RWPE2 (cell line): ENCODE measurements around the gene SRBD1.
A peak's percentile ranks its signal among the peaks of the same experiment; 100 is the strongest.

ENCODE experiments used
- ATAC-seq: fragments of 200-7000 bp; cut with Tn5 transposase; 3 replicates; pipeline ENCODE4 v1.9.1; 2021; ENCODE audit warnings: low read depth
- DNase-seq: peaks from one replicate; pipeline ENCODE4 v3.0.0-alpha.2; 2020; ENCODE audit warnings: low spot score
- H3K27ac ChIP-seq: fragments of 450-650 bp; 2 replicates; pipeline ENCODE4 v1.5.1; 2017; ENCODE audit warnings: mild to moderate bottlenecking; ENCODE audit not compliant: poor library complexity, severe bottlenecking
- H3K27me3 ChIP-seq: fragments of 250-450 bp; sonication (Bioruptor Pico); 2 replicates; pipeline ENCODE4 v1.5.1; 2021; ENCODE audit warnings: mild to moderate bottlenecking, moderate library complexity; ENCODE audit not compliant: insufficient read depth, poor library complexity, severe bottlenecking
- H3K36me3 ChIP-seq: fragments of 250-450 bp; sonication (Bioruptor Pico); 2 replicates; pipeline ENCODE4 v1.5.1; 2020; ENCODE audit warnings: low read depth, mild to moderate bottlenecking, moderate library complexity
- H3K4me1 ChIP-seq: fragments of 250-450 bp; sonication (Bioruptor Pico); 2 replicates; pipeline ENCODE4 v1.5.1; 2021; ENCODE audit warnings: mild to moderate bottlenecking, moderate library complexity; ENCODE audit not compliant: insufficient read depth, poor library complexity, severe bottlenecking
- H3K4me3 ChIP-seq: fragments of 250-450 bp; sonication (Bioruptor Pico); 2 replicates; pipeline ENCODE4 v1.5.1; 2021; ENCODE audit warnings: mild to moderate bottlenecking, moderate library complexity; ENCODE audit not compliant: severe bottlenecking
- H3K9me3 ChIP-seq: fragments of 250-450 bp; sonication (Bioruptor Pico); 2 replicates; pipeline ENCODE4 v1.5.1; 2021; ENCODE audit warnings: mild to moderate bottlenecking, moderate library complexity; ENCODE audit not compliant: severe bottlenecking
- CTCF ChIP-seq: fragments of 450-650 bp; IDR thresholded peaks from one replicate; pipeline ENCODE4 v1.5.1; 2017; ENCODE audit warnings: mild to moderate bottlenecking, moderate library complexity; ENCODE audit not compliant: poor library complexity, severe bottlenecking

The SRBD1 gene

GRCh38 chr2:45588158-45588829 lies 22.8 kb downstream of the SRBD1 start:
- no peak overlapping the region for H3K4me3 ChIP-seq
- no peak for ATAC-seq
- H3K27ac ChIP-seq: no peak overlapping the region
- no peaks in the 10 kb centered on the region for H3K4me1 ChIP-seq
- no peak for DNase-seq
- no peak for TF ChIP-seq CTCF
- peaks cover 23% of the 10 kb centered on the region for H3K36me3 ChIP-seq
- H3K27me3 ChIP-seq: no peaks in the 10 kb centered on the region
- no peaks in the 10 kb centered on the region for H3K9me3 ChIP-seq

- ATAC-seq: no peak
- H3K4me1 ChIP-seq: no peaks in the 10 kb centered on the region
- H3K4me3 ChIP-seq: no peak overlapping the region
- no peaks in the 10 kb centered on the region for H3K9me3 ChIP-seq
- peaks cover 22% of the 10 kb centered on the region for H3K36me3 ChIP-seq
- no peak for TF ChIP-seq CTCF
- H3K27ac ChIP-seq: no peak overlapping the region
- no peak for DNase-seq
- no peaks in the 10 kb centered on the region for H3K27me3 ChIP-seq
Observed at GRCh38 chr2:45586600-45586999, 24.5 kb downstream of the SRBD1 start.

- DNase-seq (no peak), ATAC-seq (peak; percentile 58; the same call in 1 of the 3 replicates)
- Histone ChIP-seq H3K4me1 (no peaks in the 10 kb centered on the region), H3K27me3 (no peaks in the 10 kb centered on the region), H3K36me3 (peaks cover 27% of the 10 kb centered on the region), H3K9me3 (no peaks in the 10 kb centered on the region), H3K27ac (no peak overlapping the region), H3K4me3 (no peak overlapping the region)
- TF ChIP-seq CTCF: peak; percentile 82
Observed at GRCh38 chr2:45585267-45585861, 25.7 kb downstream of the SRBD1 start.

GRCh38 chr2:45583977-45584376 lies 27.1 kb downstream of the SRBD1 start:
- Histone ChIP-seq H3K27ac (no peak overlapping the region), H3K4me3 (no peak overlapping the region), H3K4me1 (no peaks in the 10 kb centered on the region), H3K9me3 (no peaks in the 10 kb centered on the region), H3K27me3 (no peaks in the 10 kb centered on the region), H3K36me3 (peaks cover 38% of the 10 kb centered on the region)
- DNase-seq (no peak), ATAC-seq (no peak)
- TF ChIP-seq CTCF: no peak

- no peak overlapping the region for H3K27ac ChIP-seq
- no peaks in the 10 kb centered on the region for H3K4me1 ChIP-seq
- H3K27me3 ChIP-seq: no peaks in the 10 kb centered on the region
- no peak for TF ChIP-seq CTCF
- H3K9me3 ChIP-seq: no peaks in the 10 kb centered on the region
- no peak overlapping the region for H3K4me3 ChIP-seq
- H3K36me3 ChIP-seq: peaks cover 50% of the 10 kb centered on the region
- no peak for ATAC-seq
- no peak for DNase-seq
Observed at GRCh38 chr2:45582522-45582921, 28.5 kb downstream of the SRBD1 start.
